GM18517 (cell line): ENCODE measurements around the gene CTSG.
"Not testable (repeated sequence)": the region's sequence is repeated elsewhere in the genome, so short reads cannot be mapped to it uniquely, and the experiment has no call there.

ENCODE experiments used
- ATAC-seq: cut with Tn5 transposase; IDR thresholded peaks from one replicate; pipeline ENCODE4 v1.9.1; 2021; ENCODE audit warnings: mild to moderate bottlenecking, moderate library complexity; ENCODE audit not compliant: unreplicated experiment

Gene CTSG, protein sequence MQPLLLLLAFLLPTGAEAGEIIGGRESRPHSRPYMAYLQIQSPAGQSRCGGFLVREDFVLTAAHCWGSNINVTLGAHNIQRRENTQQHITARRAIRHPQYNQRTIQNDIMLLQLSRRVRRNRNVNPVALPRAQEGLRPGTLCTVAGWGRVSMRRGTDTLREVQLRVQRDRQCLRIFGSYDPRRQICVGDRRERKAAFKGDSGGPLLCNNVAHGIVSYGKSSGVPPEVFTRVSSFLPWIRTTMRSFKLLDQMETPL

DNA sequence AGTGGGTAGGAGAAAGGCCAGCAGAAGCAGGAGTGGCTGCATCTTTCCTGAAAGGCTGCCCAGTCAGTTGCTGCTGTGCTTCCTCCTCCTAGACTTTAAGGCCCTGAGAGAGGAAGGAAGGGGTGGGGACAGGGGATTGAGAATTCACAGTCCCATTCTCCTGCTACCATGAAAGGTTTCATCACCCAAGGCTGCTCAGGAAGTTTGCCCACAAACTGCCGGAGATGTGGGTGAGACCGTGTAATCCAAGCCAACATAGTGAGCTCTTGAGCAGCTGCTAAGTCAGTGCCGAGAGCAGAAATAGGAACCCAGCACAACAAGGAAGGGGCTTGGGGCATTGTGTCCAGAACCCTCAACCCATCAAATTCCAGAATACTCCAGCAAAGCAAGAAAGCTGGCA, at the start of gene CTSG:
Gene CTSG, minus strand, starts transcription at position 69 of the 400 bp plus-strand sequence. Its CDS starts 27 bp downstream, at position 42.
- ATAC-seq, result no peak

DNA sequence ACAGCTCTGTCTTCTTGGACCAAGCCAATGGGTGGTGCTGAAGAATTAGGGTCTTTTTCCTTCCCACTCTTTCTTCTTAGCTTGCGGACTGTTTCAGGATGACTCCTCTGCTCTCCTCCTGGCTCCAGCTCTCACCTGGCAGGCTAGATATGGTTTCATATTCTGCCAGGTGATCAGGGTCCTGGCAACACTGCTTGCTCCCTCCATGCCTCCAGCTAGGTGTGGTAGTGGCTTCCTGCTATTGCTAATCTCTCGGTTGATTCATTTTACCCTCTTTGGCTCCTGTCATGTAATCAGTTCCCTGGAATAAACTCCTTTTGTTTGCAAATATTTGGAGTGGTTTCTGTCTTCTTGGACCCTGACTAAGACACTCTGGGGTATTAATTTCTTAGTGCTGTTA, 37.7 kb upstream of the CTSG start:
- no peak for ATAC-seq

GRCh38 chr14:24613241-24613640, 37.2 kb upstream of the CTSG start:
- no peak for ATAC-seq

GRCh38 chr14:24612196-24612595, 36.1 kb upstream of the CTSG start:
- ATAC-seq, result no peak

DNA sequence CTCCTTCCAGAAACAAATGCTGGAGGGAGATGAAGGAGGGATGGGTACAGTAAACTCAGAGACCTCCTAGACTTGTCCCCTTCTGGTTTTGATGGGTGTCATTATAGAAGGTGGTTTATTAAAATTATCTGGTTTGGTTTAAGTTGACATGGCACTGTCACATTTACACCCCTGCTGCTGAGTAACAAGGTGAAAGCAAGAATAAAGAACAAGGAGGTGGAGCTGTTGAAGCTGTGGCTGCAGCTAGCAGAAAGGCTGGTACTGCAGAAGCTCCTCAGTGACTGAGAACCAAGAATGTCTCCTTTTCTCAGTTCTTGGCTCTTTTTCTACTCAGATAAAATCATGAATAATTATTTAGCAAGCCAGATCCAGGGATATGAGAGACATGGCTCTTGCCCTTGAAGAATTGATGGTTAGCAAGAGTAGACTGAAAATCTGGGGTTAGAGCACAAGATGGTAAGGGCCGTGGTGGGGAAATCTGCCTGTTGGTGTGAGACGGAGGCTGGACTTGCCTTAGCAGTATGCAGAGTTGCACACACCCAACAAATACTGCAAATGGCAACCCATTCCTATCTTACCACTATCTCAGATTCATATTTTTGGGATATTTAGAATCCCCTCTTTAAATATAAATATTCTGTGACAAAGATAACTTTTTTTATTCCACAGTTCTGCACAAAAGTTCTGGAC, 33.8 kb upstream of the CTSG start, which contains the start of gene GZMH:
Gene GZMH, minus strand, starts transcription at position 31 of the 690 bp plus-strand sequence. CDS start 72 bp downstream, outside the sequence.
- ATAC-seq, result no peak

GRCh38 chr14:24607635-24608514, 31.8 kb upstream of the CTSG start:
- ATAC-seq, result no peak

DNA sequence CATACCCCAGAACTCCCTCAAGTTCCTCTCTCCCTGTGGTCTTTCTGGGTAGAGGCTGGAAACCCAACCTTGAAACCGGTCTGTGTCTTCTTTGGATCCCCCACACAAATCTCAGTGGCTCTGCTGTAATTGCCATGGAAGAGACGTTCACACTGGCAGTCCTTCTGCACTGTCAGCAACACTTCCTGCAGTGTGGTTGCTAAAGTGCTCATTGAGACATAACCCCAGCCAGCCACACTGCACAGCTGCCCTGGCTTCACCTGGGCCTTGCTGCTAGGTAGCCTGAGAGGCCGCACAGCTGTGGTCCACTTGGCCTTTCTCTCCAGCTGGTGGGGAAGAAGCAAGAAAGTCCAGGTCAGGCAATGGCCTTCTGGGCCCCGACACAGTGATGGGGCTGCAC, 31.0 kb upstream of the CTSG start:
- ATAC-seq, result no peak

GRCh38 chr14:24606297-24606696, 30.2 kb upstream of the CTSG start:
- no peak for ATAC-seq

DNA sequence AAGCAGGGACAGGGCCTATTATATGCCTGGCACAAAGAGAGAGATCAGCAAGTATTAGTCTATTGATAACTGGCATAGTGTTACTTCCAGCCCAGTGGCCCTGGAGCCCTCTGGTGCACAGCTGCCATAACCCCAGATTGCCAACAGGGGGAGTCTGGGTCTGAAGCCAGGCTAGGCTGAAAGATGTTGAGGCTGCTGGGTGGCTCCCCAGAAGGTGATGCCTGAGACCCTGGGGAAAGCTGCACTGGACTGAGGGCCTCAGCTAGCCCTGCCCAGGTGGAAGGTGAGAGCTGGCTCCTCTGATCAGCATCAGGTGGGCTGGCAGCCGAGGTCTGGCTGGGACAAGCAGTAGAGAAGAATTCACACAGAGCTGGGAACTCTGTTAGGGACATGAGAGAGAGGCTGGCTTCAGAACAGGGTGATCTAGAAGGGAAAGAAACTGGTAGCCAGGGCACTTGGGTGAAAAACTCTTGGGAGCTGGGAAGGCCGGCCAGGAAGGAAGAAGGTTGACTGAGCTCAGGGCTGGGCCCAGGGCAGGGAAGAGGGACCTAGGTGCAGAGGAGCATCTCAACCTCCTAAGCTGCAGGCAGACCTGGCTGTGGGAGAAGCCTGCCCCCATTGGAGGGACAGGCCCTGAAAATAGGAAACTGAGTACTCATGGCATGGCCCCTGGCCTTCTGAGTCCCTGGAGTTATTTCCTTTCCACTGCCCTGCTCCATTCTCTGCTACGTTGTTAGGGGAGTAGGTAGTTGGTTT, 29.6 kb upstream of the CTSG start:
- ATAC-seq, result peak; percentile 81

GRCh38 chr14:24597403-24597802, 21.4 kb upstream of the CTSG start:
- no peak for ATAC-seq

DNA sequence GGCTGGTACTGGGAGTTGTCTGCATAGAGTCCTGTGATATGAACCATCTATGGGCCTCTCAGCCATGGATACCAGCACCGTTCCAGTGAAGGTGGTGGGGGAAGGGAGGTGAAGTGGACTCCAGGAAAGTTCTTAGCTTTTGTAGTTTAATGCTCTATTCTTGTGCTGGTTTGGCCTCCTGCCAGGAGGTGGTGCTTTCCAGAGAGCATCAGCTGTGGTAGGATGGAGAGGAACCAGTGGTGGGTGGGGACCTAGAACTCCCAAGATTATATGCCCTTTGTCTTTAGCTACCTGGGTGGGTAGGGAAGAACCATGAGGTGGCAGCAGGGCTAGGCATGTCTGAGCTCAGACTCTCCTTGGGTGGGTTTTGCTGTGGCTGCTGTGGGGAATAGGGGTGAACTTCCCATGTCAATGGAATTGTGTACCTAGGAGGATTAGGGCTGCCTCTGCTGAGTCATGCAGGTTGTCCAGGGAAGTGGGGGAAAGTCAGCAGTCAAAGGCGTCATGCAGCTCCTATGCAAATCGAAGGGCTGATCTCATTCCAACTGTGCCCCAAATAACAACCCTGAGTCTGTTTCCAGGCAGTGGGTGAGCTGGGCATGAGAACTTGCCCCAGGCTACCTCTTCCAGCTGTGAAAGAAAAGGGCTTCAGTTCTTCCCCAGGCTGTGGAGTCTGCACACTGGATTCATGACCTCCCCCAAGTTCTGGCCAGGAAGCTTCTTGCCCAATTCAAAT, 19.2 kb upstream of the CTSG start:
- ATAC-seq, result no peak

DNA sequence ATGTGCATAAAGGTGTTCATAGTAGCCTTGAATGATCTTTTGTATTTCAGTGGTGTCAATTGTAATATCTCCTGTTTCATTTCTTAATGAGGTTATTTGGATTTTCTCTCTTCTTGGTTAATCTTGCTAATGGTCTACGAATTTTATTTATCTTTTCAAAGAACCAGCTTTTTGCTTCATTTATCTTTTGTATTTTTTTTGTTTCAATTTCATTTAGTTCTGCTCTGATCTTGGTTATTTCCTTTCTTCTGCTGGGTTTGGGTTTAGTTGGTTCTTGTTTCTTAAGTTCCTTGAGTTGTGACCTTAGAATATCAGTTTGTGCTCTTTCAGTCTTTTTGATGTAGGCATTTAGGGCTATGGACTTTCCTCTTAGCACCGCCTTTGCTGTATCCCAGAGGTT, 15.0 kb upstream of the CTSG start:
- ATAC-seq, result not testable (repeated sequence)

- ATAC-seq, result not testable (repeated sequence)
Observed at GRCh38 chr14:24584402-24584801, 8.4 kb upstream of the CTSG start.

- ATAC-seq, result no peak
Observed at GRCh38 chr14:24578558-24578957, 2.5 kb upstream of the CTSG start.

GRCh38 chr14:24576771-24577170, 721 bp upstream of the CTSG start:
- ATAC-seq, result no peak

GRCh38 chr14:24574206-24574774, 1.8 kb downstream of the CTSG start:
- no peak for ATAC-seq

- ATAC-seq, result no peak
Observed at GRCh38 chr14:24566318-24566717, 9.7 kb downstream of the CTSG start.

GRCh38 chr14:24565766-24566165, 10.3 kb downstream of the CTSG start:
- no peak for ATAC-seq

DNA sequence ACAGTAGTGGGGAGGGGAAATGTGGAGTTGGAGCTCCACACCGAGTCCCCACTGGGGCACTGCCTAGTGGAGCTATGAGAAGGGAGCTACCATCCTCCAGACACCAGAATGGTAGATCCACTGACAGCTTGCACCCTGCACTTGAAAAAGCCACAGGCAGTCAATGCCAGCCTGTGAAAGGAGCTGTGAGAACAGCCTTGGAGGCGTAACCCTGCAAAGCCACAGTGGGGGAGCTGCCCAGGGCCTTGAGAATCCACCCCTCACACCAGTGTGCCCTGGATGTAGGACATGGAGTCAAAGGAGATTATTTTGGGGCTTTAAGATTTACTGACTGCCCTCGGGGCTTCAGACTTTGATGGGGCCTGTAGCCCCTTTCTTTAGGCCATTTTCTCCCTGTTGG, 12.5 kb downstream of the CTSG start:
- no peak for ATAC-seq

DNA sequence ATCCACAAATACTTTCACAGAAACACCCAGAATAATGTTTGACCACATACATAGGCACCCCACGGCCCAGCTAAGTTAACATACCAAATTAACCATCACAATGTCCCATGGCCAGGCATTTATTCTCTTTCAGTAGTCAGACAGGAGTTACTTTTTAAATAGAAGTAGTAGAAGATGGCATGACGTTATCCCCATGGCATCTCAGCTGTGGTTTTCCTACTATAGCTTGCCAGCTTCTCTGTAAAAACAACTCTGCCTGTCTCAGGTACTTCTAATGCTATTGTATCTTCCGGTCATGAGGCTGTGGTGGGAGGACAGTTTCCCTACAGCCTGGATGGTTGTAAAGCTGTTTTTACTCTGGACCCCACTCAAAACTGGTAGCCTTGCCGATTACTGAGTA, 19.3 kb downstream of the CTSG start:
- ATAC-seq, result no peak
